ENCODE measurements around the gene CLIP1.

DNA sequence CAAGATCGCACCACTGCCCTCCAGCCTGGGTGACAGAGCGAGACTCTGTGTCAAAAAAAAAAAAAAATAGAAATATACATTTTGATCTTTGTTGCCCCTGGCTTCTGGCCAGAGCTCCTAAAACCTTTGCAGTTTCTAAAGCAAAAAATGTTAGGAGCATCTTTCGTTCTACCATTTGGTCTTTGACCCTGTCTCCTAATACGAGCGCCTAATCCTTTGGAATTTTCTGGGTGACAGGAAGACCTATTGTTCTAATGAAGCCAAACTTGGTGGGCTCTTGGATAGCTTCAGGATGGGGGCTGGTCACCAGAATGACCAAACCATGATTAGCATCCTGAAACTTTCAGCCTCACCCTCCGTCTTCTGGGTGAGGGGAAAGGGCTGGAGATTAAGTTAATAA is 32.3 kb upstream of the CLIP1 start:
- TF ChIP-seq GABPA (IDR thresholded peaks at IDR 0.05; ENCODE audit: low read depth): no peak
- no peak for TF ChIP-seq GATA2 (CRISPR knock-in tag; IDR thresholded peaks at IDR 0.05)
- TF ChIP-seq, protein P1, sequence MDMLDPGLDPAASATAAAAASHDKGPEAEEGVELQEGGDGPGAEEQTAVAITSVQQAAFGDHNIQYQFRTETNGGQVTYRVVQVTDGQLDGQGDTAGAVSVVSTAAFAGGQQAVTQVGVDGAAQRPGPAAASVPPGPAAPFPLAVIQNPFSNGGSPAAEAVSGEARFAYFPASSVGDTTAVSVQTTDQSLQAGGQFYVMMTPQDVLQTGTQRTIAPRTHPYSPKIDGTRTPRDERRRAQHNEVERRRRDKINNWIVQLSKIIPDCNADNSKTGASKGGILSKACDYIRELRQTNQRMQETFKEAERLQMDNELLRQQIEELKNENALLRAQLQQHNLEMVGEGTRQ (IDR thresholded peaks at IDR 0.05; ENCODE audit: borderline replicate concordance, low read depth, low read length): no peak
- TF ChIP-seq, protein P2, sequence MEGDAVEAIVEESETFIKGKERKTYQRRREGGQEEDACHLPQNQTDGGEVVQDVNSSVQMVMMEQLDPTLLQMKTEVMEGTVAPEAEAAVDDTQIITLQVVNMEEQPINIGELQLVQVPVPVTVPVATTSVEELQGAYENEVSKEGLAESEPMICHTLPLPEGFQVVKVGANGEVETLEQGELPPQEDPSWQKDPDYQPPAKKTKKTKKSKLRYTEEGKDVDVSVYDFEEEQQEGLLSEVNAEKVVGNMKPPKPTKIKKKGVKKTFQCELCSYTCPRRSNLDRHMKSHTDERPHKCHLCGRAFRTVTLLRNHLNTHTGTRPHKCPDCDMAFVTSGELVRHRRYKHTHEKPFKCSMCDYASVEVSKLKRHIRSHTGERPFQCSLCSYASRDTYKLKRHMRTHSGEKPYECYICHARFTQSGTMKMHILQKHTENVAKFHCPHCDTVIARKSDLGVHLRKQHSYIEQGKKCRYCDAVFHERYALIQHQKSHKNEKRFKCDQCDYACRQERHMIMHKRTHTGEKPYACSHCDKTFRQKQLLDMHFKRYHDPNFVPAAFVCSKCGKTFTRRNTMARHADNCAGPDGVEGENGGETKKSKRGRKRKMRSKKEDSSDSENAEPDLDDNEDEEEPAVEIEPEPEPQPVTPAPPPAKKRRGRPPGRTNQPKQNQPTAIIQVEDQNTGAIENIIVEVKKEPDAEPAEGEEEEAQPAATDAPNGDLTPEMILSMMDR (IDR thresholded peaks at IDR 0.05): no peak
- TF ChIP-seq, protein P3, sequence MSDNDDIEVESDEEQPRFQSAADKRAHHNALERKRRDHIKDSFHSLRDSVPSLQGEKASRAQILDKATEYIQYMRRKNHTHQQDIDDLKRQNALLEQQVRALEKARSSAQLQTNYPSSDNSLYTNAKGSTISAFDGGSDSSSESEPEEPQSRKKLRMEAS (IDR thresholded peaks at IDR 0.05; ENCODE audit: low read depth): no peak
- no peak for TF ChIP-seq NFIC (IDR thresholded peaks at IDR 0.05; ENCODE audit: borderline replicate concordance)
- TF ChIP-seq JUND (IDR thresholded peaks at IDR 0.05): no peak
- TF ChIP-seq, protein P4, sequence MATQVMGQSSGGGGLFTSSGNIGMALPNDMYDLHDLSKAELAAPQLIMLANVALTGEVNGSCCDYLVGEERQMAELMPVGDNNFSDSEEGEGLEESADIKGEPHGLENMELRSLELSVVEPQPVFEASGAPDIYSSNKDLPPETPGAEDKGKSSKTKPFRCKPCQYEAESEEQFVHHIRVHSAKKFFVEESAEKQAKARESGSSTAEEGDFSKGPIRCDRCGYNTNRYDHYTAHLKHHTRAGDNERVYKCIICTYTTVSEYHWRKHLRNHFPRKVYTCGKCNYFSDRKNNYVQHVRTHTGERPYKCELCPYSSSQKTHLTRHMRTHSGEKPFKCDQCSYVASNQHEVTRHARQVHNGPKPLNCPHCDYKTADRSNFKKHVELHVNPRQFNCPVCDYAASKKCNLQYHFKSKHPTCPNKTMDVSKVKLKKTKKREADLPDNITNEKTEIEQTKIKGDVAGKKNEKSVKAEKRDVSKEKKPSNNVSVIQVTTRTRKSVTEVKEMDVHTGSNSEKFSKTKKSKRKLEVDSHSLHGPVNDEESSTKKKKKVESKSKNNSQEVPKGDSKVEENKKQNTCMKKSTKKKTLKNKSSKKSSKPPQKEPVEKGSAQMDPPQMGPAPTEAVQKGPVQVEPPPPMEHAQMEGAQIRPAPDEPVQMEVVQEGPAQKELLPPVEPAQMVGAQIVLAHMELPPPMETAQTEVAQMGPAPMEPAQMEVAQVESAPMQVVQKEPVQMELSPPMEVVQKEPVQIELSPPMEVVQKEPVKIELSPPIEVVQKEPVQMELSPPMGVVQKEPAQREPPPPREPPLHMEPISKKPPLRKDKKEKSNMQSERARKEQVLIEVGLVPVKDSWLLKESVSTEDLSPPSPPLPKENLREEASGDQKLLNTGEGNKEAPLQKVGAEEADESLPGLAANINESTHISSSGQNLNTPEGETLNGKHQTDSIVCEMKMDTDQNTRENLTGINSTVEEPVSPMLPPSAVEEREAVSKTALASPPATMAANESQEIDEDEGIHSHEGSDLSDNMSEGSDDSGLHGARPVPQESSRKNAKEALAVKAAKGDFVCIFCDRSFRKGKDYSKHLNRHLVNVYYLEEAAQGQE (IDR thresholded peaks at IDR 0.05; ENCODE audit: low read depth, low read length): no peak
- no peak for TF ChIP-seq RFX5 (IDR thresholded peaks at IDR 0.05; ENCODE audit: low read length)
- no peak for TF ChIP-seq RAD21 (IDR thresholded peaks at IDR 0.05; ENCODE audit: low read length)
- TF ChIP-seq EZH2phosphoT487 (IDR thresholded peaks at IDR 0.05; ENCODE audit: borderline replicate concordance, low read depth): no peak
- no peak for TF ChIP-seq TCF12 (IDR thresholded peaks at IDR 0.05)
